Stimulated activated naive CD8-positive, alpha-beta T cell treated with anti-CD3 and anti-CD28 coated beads, Interleukin-15, amount 100 ng/mL, for 72 hours (primary cell): Measurements from ENCODE around the gene UNC13C.

ENCODE experiments used
- ATAC-seq: fragments of 150-1000 bp; cut with Tn5 transposase; 2 replicates; pipeline ENCODE4 v1.10.0; 2021; ENCODE audit warnings: mild to moderate bottlenecking, moderate library complexity
- DNase-seq, 2 donors: peaks; one replicate each; pipeline ENCODE4 v3.0.0; 2021 to 2022
- H3K27ac Mint-ChIP-seq, 2 donors: one replicate each; pipeline ENCODE4 v1.8.0; 2022; ENCODE audit warnings: mild to moderate bottlenecking in 2 of 2, mixed read lengths in 2 of 2, moderate library complexity in 2 of 2
- H3K27me3 Mint-ChIP-seq: one replicate; pipeline ENCODE4 v1.8.0; 2022; ENCODE audit warnings: mixed read lengths
- H3K4me1 Mint-ChIP-seq: one replicate; pipeline ENCODE4 v1.8.0; 2022; ENCODE audit warnings: mild to moderate bottlenecking, mixed read lengths
- H3K4me3 Mint-ChIP-seq, 2 donors: one replicate each; pipeline ENCODE4 v1.8.0; 2022; ENCODE audit warnings: mild to moderate bottlenecking in 2 of 2, mixed read lengths in 2 of 2, moderate library complexity in 1 of 2
- H3K9me3 Mint-ChIP-seq, 2 donors: one replicate each; pipeline ENCODE4 v1.8.0; 2022; ENCODE audit warnings: mixed read lengths in 2 of 2

Gene UNC13C

DNA sequence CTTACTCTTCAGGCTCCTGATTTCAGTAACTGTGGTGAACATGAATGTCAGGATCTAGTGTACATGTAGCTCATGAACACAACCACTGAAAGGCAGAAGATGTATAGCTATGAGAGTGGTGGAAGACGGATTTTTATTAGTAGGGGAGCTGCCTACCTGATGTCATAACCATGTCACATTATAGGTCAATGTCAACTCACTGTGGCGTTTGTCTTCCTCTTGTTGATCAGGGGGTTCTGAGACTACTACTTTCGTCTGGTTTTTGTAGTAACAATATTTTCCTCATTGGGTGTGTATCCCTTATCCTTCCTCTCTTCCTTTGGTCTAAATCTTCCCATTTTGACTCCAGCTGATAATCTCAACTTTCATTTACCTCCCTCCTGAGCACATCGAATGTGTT, 7.3 kb downstream of the UNC13C start:
- no peaks in the 10 kb centered on the region for H3K4me1 Mint-ChIP-seq
- no peak for ATAC-seq
- no peaks in the 10 kb centered on the region for H3K9me3 Mint-ChIP-seq
- DNase-seq: no peak
- H3K27ac Mint-ChIP-seq: no peak overlapping the region
- H3K27me3 Mint-ChIP-seq: no peaks in the 10 kb centered on the region
- no peak overlapping the region for H3K4me3 Mint-ChIP-seq

DNA sequence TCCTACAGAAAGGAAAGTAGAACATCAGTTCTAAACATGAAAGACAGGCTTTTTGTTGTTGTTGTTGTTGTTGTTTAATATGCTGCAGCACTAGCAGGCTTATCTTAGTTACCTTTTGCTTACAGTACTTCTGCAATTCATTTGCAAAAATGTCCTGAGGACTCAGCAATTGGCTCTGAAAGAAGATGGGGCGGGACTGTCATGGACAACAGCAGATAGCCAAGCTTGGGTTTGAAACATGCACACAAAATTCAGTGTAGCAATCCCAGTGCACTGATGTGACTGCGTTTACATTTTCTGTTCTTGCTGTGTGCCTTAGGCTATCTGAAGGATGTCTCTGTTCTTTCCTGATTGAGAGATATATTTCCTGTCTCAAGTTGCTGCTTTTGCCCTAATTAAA, 9.2 kb downstream of the UNC13C start:
- ATAC-seq (no peak), DNase-seq (no peak)
- Mint-ChIP-seq H3K4me3 (no peak overlapping the region), H3K27ac (peak overlapping the region in 1 of 2 donors; percentile 26), H3K4me1 (no peaks in the 10 kb centered on the region), H3K27me3 (no peaks in the 10 kb centered on the region), H3K9me3 (peaks cover 0 to under 1% of the 10 kb centered on the region in 2 donors)

- Mint-ChIP-seq H3K4me3 (no peak overlapping the region), H3K27me3 (no peaks in the 10 kb centered on the region), H3K9me3 (peaks cover 0 to 15% of the 10 kb centered on the region in 2 donors), H3K4me1 (no peaks in the 10 kb centered on the region), H3K27ac (no peak overlapping the region)
- DNase-seq (no peak), ATAC-seq (no peak)
Observed at GRCh38 chr15:54007256-54007655, 29.0 kb downstream of the UNC13C start.

DNA sequence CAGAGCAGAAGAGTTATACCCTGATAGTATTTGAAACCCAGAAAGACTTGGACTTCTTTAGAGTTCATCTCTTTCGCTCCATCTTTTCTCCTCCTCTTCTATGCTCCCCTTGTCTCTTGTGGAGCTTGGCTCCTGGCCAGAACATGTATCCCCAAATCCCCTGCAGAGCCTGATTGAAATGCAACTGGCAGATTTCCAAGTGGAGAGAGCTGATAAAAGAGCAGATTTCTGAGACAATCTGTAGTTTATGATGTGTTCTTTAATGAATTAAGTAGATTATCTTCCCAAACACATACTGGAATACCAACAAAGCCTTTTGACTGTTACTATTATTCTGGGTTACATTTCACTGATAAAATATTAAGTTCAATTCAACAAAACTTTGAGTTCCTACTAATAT, 33.4 kb downstream of the UNC13C start:
- no peak overlapping the region for H3K4me3 Mint-ChIP-seq
- ATAC-seq (no peak), DNase-seq (no peak)
- no peaks in the 10 kb centered on the region for H3K27me3 Mint-ChIP-seq
- H3K9me3 Mint-ChIP-seq: peaks cover 0 to 15% of the 10 kb centered on the region in 2 donors
- H3K4me1 Mint-ChIP-seq: no peaks in the 10 kb centered on the region
- no peak overlapping the region for H3K27ac Mint-ChIP-seq

GRCh38 chr15:54014067-54014655, 35.9 kb downstream of the UNC13C start:
- no peak overlapping the region for H3K27ac Mint-ChIP-seq
- H3K4me1 Mint-ChIP-seq: no peaks in the 10 kb centered on the region
- no peak overlapping the region for H3K4me3 Mint-ChIP-seq
- no peaks in the 10 kb centered on the region for H3K27me3 Mint-ChIP-seq
- peaks cover 0 to 11% of the 10 kb centered on the region in 2 donors for H3K9me3 Mint-ChIP-seq
- no peak for DNase-seq
- ATAC-seq: no peak

GRCh38 chr15:54017251-54017650, 39.0 kb downstream of the UNC13C start:
- DNase-seq (no peak), ATAC-seq (no peak)
- no peaks in the 10 kb centered on the region for H3K4me1 Mint-ChIP-seq
- H3K9me3 Mint-ChIP-seq: peaks cover 0 to 11% of the 10 kb centered on the region in 2 donors
- H3K27me3 Mint-ChIP-seq: no peaks in the 10 kb centered on the region
- no peak overlapping the region for H3K27ac Mint-ChIP-seq
- H3K4me3 Mint-ChIP-seq: no peak overlapping the region

DNA sequence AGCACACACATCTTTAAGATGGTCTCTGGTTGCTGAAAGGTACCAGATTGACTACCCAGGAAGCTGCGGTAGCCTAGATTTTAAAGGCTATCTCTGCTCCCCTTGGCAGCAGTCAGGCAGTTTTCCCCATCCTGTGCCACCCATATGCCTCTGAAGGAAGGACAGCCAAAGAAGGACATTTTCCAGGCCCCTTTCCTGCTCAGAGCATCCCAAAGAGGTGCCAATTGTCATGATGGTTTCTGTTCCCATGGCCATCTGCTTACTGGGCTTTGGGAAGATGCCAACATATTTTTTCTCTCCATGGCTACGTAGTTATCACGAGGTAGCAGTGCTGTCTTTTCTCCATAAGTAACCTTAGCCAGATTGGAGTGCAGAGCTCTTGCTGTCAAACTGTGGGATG, 39.7 kb downstream of the UNC13C start:
- ATAC-seq: no peak
- no peaks in the 10 kb centered on the region for H3K4me1 Mint-ChIP-seq
- no peak for DNase-seq
- peaks cover 0 to 18% of the 10 kb centered on the region in 2 donors for H3K9me3 Mint-ChIP-seq
- H3K27ac Mint-ChIP-seq: no peak overlapping the region
- no peak overlapping the region for H3K4me3 Mint-ChIP-seq
- no peaks in the 10 kb centered on the region for H3K27me3 Mint-ChIP-seq

GRCh38 chr15:54026258-54026657, 48.0 kb downstream of the UNC13C start:
- no peak overlapping the region for H3K4me3 Mint-ChIP-seq
- ATAC-seq: no peak
- H3K9me3 Mint-ChIP-seq: peaks cover 3 to 11% of the 10 kb centered on the region in 2 donors
- H3K27ac Mint-ChIP-seq: no peak overlapping the region
- no peak for DNase-seq
- H3K27me3 Mint-ChIP-seq: no peaks in the 10 kb centered on the region
- no peaks in the 10 kb centered on the region for H3K4me1 Mint-ChIP-seq

DNA sequence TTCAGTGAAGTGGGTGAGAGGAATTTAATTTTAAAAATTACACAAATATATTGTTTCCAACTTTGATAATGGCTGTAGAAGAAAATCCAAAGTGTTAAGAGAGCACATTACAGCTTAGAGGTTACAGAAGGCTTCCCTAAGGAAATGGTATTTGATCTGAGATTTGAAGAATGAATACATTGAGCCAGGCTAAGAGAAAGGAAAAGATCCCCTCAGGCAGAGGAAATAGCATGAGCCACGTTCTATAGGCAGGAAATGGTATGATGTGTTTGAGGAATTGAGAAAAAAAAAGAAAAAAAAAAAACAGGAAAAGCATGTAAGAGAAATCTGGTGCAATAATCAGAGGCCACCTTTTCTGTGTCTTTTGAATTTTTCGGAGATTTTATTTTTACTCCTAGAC, 48.6 kb downstream of the UNC13C start:
- peaks cover 3 to 11% of the 10 kb centered on the region in 2 donors for H3K9me3 Mint-ChIP-seq
- peak overlapping the region in 1 of 2 donors; percentile 5 for H3K27ac Mint-ChIP-seq
- no peaks in the 10 kb centered on the region for H3K4me1 Mint-ChIP-seq
- DNase-seq (no peak), ATAC-seq (no peak)
- H3K4me3 Mint-ChIP-seq: no peak overlapping the region
- no peaks in the 10 kb centered on the region for H3K27me3 Mint-ChIP-seq

DNA sequence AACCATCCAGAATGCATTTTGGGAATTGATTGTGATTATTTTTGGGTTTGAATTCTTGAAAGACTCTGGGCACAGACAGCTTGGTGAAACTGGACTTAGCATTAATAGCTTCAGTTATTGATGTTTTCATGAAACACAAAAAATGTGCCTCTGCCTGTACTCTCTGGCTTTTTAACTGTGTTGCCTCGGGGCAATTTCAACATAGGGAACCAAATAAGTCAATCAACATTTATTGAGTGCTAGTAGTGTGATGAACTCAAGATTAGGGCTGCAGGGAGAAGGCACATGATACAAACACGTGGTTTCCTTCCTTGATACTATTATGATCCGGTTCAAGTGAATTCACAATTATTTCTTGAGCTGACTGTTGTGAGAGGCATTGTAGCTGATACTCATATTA, 50.8 kb downstream of the UNC13C start:
- no peak overlapping the region for H3K27ac Mint-ChIP-seq
- H3K27me3 Mint-ChIP-seq: no peaks in the 10 kb centered on the region
- ATAC-seq (no peak), DNase-seq (no peak)
- H3K4me3 Mint-ChIP-seq: no peak overlapping the region
- H3K4me1 Mint-ChIP-seq: no peaks in the 10 kb centered on the region
- H3K9me3 Mint-ChIP-seq: peaks cover 0 to 3% of the 10 kb centered on the region in 2 donors

- ATAC-seq (no peak), DNase-seq (no peak)
- no peak overlapping the region for H3K27ac Mint-ChIP-seq
Observed at GRCh38 chr15:54032066-54032465, 53.8 kb downstream of the UNC13C start.

GRCh38 chr15:54033356-54033860, 55.2 kb downstream of the UNC13C start:
- H3K4me1 Mint-ChIP-seq: no peaks in the 10 kb centered on the region
- H3K9me3 Mint-ChIP-seq: no peaks in the 10 kb centered on the region
- H3K27me3 Mint-ChIP-seq: no peaks in the 10 kb centered on the region
- H3K27ac Mint-ChIP-seq: no peak overlapping the region
- DNase-seq (no peak), ATAC-seq (no peak)
- H3K4me3 Mint-ChIP-seq: no peak overlapping the region

More at GRCh38 chr15:54032066-54032465, 53.8 kb downstream of the UNC13C start:
- Mint-ChIP-seq H3K4me3 (no peak overlapping the region), H3K9me3 (no peaks in the 10 kb centered on the region), H3K27me3 (no peaks in the 10 kb centered on the region), H3K4me1 (no peaks in the 10 kb centered on the region)

DNA sequence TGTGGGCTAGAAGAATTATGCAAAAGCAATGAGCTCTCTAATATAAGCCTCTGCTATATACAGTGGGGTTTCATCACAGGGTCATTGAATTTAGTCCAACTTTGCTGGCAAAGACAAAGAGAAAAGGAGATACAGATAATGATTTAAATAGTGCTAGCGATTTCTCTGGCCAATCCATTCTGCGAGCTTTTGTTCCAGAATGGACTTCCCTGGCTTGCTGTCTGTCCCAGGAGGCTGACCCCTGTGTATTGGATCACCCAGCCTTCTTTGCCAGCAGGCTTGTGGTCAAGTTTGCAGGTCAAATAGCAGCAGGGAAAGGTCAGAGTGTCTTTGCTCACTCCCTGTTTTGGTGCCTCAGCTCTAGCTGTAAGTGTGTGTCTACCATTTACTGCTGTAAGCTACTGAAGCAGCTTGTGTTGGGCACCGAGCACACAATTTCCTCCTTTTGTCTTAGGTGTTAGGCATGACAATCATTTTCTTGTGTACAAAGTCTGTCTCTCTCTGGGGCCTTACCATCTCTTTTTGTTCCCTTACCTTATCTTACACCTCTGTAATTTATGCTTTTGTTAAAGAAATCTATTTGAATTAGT, 55.7 kb downstream of the UNC13C start:
- Mint-ChIP-seq H3K27me3 (no peaks in the 10 kb centered on the region), H3K27ac (no peak overlapping the region), H3K9me3 (no peaks in the 10 kb centered on the region), H3K4me1 (no peaks in the 10 kb centered on the region), H3K4me3 (no peak overlapping the region)
- ATAC-seq (no peak), DNase-seq (no peak)

- H3K27ac Mint-ChIP-seq: no peak overlapping the region
- no peak for ATAC-seq
- H3K4me3 Mint-ChIP-seq: no peak overlapping the region
- H3K27me3 Mint-ChIP-seq: peaks cover 1% of the 10 kb centered on the region
- DNase-seq: no peak
- H3K9me3 Mint-ChIP-seq: no peaks in the 10 kb centered on the region
- no peaks in the 10 kb centered on the region for H3K4me1 Mint-ChIP-seq
Observed at GRCh38 chr15:54035616-54036015, 57.4 kb downstream of the UNC13C start.

GRCh38 chr15:54045397-54045796, 67.2 kb downstream of the UNC13C start:
- H3K4me3 Mint-ChIP-seq: no peak overlapping the region
- no peak for ATAC-seq

GRCh38 chr15:54046093-54046492, 67.9 kb downstream of the UNC13C start:
- H3K4me3 Mint-ChIP-seq: no peak overlapping the region
- H3K9me3 Mint-ChIP-seq: no peaks in the 10 kb centered on the region
- no peaks in the 10 kb centered on the region for H3K4me1 Mint-ChIP-seq
- no peak overlapping the region for H3K27ac Mint-ChIP-seq
- ATAC-seq (no peak), DNase-seq (no peak)
- peaks cover under 1% of the 10 kb centered on the region for H3K27me3 Mint-ChIP-seq

More at GRCh38 chr15:54045397-54045796, 67.2 kb downstream of the UNC13C start:
- H3K27ac Mint-ChIP-seq: no peak overlapping the region
- no peak for DNase-seq
- H3K9me3 Mint-ChIP-seq: no peaks in the 10 kb centered on the region
- H3K4me1 Mint-ChIP-seq: no peaks in the 10 kb centered on the region
- H3K27me3 Mint-ChIP-seq: peaks cover 7% of the 10 kb centered on the region

- H3K4me3 Mint-ChIP-seq: no peak overlapping the region
- H3K27ac Mint-ChIP-seq: no peak overlapping the region
- H3K9me3 Mint-ChIP-seq: peaks cover 4 to 16% of the 10 kb centered on the region in 2 donors
- DNase-seq (no peak), ATAC-seq (no peak)
- H3K4me1 Mint-ChIP-seq: no peaks in the 10 kb centered on the region
- H3K27me3 Mint-ChIP-seq: no peaks in the 10 kb centered on the region
Observed at GRCh38 chr15:54064365-54064764, 86.1 kb downstream of the UNC13C start.
